ENCODE data around the gene PPP4R3A. TPM values are rescaled to one million over a fixed set of nuclear protein-coding genes. Genes with fewer than 3 reads are reported as not detected.

Gene PPP4R3A
- total and polyA plus RNA-seq, 2 donors from 2014 or later: 29.0 to 86.5 TPM

GRCh38 chr14:91458612-91459011, 51.5 kb downstream of the PPP4R3A start:
- Histone ChIP-seq H3K27ac (ENCODE audit: low read depth in 2 of 2, low read length in 2 of 2) (no peak overlapping the region), H3K9ac (ENCODE audit: low read length in 3 of 3) (no peak overlapping the region), H3K27me3 (ENCODE audit: control insufficient read depth, insufficient read depth, low read length) (no peaks in the 10 kb centered on the region), H3K4me1 (ENCODE audit: control insufficient read depth in 2 of 3, insufficient read depth in 2 of 3, low read depth in 1 of 3, low read length in 3 of 3) (no peaks in the 10 kb centered on the region), H3K9me3 (ENCODE audit: control insufficient read depth in 2 of 3, insufficient read depth in 1 of 3, low read length in 3 of 3) (no peaks in the 10 kb centered on the region), H3K4me3 (ENCODE audit: low read length in 3 of 3) (no peak overlapping the region), H3K36me3 (ENCODE audit: control insufficient read depth in 2 of 3, insufficient read depth in 3 of 3, low read length in 3 of 3) (peaks cover 14 to 48% (median 25%) of the 10 kb centered on the region in 3 donors)
- TF ChIP-seq CTCF (IDR thresholded peaks at IDR 0.05; ENCODE audit: borderline replicate concordance, extremely low read depth, insufficient read depth): no peak
- DNase-seq (no peak), FAIRE-seq (no peak)
- intact Hi-C loops (cut with DNase I): no loop called here

- Histone ChIP-seq H3K9ac (ENCODE audit: low read length in 3 of 3) (no peak overlapping the region), H3K9me3 (ENCODE audit: control insufficient read depth in 2 of 3, insufficient read depth in 1 of 3, low read length in 3 of 3) (no peaks in the 10 kb centered on the region), H3K27ac (ENCODE audit: low read depth in 2 of 2, low read length in 2 of 2) (no peak overlapping the region), H3K4me1 (ENCODE audit: control insufficient read depth in 2 of 3, insufficient read depth in 2 of 3, low read depth in 1 of 3, low read length in 3 of 3) (no peaks in the 10 kb centered on the region), H3K36me3 (ENCODE audit: control insufficient read depth in 2 of 3, insufficient read depth in 3 of 3, low read length in 3 of 3) (peaks cover 10 to 28% (median 18%) of the 10 kb centered on the region in 3 donors), H3K27me3 (ENCODE audit: control insufficient read depth, insufficient read depth, low read length) (no peaks in the 10 kb centered on the region), H3K4me3 (ENCODE audit: low read length in 3 of 3) (no peak overlapping the region)
- intact Hi-C loops (cut with DNase I): no loop called here
- FAIRE-seq (no peak), DNase-seq (no peak)
- no peak for TF ChIP-seq CTCF (IDR thresholded peaks at IDR 0.05; ENCODE audit: borderline replicate concordance, extremely low read depth, insufficient read depth)
Observed at GRCh38 chr14:91456283-91456682, 53.8 kb downstream of the PPP4R3A start.

- Histone ChIP-seq H3K9me3 (ENCODE audit: control insufficient read depth in 2 of 3, insufficient read depth in 1 of 3, low read length in 3 of 3) (no peaks in the 10 kb centered on the region), H3K9ac (ENCODE audit: low read length in 3 of 3) (no peak overlapping the region), H3K4me3 (ENCODE audit: low read length in 3 of 3) (no peak overlapping the region), H3K27ac (ENCODE audit: low read depth in 2 of 2, low read length in 2 of 2) (no peak overlapping the region), H3K36me3 (ENCODE audit: control insufficient read depth in 2 of 3, insufficient read depth in 3 of 3, low read length in 3 of 3) (peaks cover 8 to 16% (median 14%) of the 10 kb centered on the region in 3 donors), H3K27me3 (ENCODE audit: control insufficient read depth, insufficient read depth, low read length) (no peaks in the 10 kb centered on the region), H3K4me1 (ENCODE audit: control insufficient read depth in 2 of 3, insufficient read depth in 2 of 3, low read depth in 1 of 3, low read length in 3 of 3) (no peaks in the 10 kb centered on the region)
- intact Hi-C loops (cut with DNase I): no loop called here
- no peak for DNase-seq
- TF ChIP-seq CTCF (IDR thresholded peaks at IDR 0.05; ENCODE audit: borderline replicate concordance, extremely low read depth, insufficient read depth): no peak
- FAIRE-seq: no peak
Observed at GRCh38 chr14:91454580-91454979, 55.5 kb downstream of the PPP4R3A start.

- no peak for FAIRE-seq
- no peak for TF ChIP-seq CTCF (IDR thresholded peaks at IDR 0.05; ENCODE audit: borderline replicate concordance, extremely low read depth, insufficient read depth)
Observed at GRCh38 chr14:91454155-91454554, 56.0 kb downstream of the PPP4R3A start.

More at GRCh38 chr14:91454155-91454554, 56.0 kb downstream of the PPP4R3A start:
- peaks cover 8 to 14% (median 14%) of the 10 kb centered on the region in 3 donors for H3K36me3 ChIP-seq (ENCODE audit: control insufficient read depth in 2 of 3, insufficient read depth in 3 of 3, low read length in 3 of 3)
- DNase-seq: no peak
- H3K27ac ChIP-seq (ENCODE audit: low read depth in 2 of 2, low read length in 2 of 2): no peak overlapping the region
- no peaks in the 10 kb centered on the region for H3K9me3 ChIP-seq (ENCODE audit: control insufficient read depth in 2 of 3, insufficient read depth in 1 of 3, low read length in 3 of 3)
- intact Hi-C loops (cut with DNase I): no loop called here
- no peak overlapping the region for H3K9ac ChIP-seq (ENCODE audit: low read length in 3 of 3)
- H3K4me1 ChIP-seq (ENCODE audit: control insufficient read depth in 2 of 3, insufficient read depth in 2 of 3, low read depth in 1 of 3, low read length in 3 of 3): no peaks in the 10 kb centered on the region
- H3K27me3 ChIP-seq (ENCODE audit: control insufficient read depth, insufficient read depth, low read length): no peaks in the 10 kb centered on the region
- no peak overlapping the region for H3K4me3 ChIP-seq (ENCODE audit: low read length in 3 of 3)

Data from kidney (tissue), 14 donors.